Keratinocyte (primary cell): ENCODE measurements around the gene CWC22. TPM values are rescaled to one million over a fixed set of nuclear protein-coding genes. Genes with fewer than 3 reads are reported as not detected.

Source experiments
- DNase-seq: peaks from one replicate; pipeline ENCODE4 v3.0.0-alpha.2; 2011; ENCODE audit warnings: low read depth, missing footprints, low spot score
- FAIRE-seq: peaks from 2 replicates; lab custom pipeline; 2011; peaks lifted over from hg19 to GRCh38; lab: Jason Lieb, UNC
- H2AFZ ChIP-seq: 2 replicates; pipeline ENCODE4 v1.6.0; 2012; ENCODE audit warnings: low read length, control low read depth, inconsistent platforms; ENCODE audit not compliant: control insufficient read depth
- H3K27ac ChIP-seq: 2 replicates; pipeline ENCODE4 v1.5.1; 2011; ENCODE audit warnings: low read length; ENCODE audit not compliant: control insufficient read depth, insufficient read depth
- H3K27me3 ChIP-seq: 3 replicates; pipeline ENCODE4 v1.6.0; 2011; ENCODE audit warnings: low read length; ENCODE audit not compliant: control insufficient read depth, insufficient read depth; ENCODE audit errors: extremely low read depth
- H3K36me3 ChIP-seq, 2 experiments: 2 replicates in 1 of 2; 3 replicates in 1 of 2; pipeline ENCODE4 v1.5.1; 2011; ENCODE audit warnings: low read length in 2 of 2, mild to moderate bottlenecking in 1 of 2; ENCODE audit not compliant: control insufficient read depth in 2 of 2, insufficient read depth in 2 of 2; ENCODE audit errors: extremely low read depth in 1 of 2
- H3K4me1 ChIP-seq: 3 replicates; pipeline ENCODE4 v1.5.1; 2011; ENCODE audit warnings: low read length; ENCODE audit not compliant: control insufficient read depth, insufficient read depth; ENCODE audit errors: extremely low read depth
- H3K4me2 ChIP-seq: 3 replicates; pipeline ENCODE4 v1.6.0; 2011; ENCODE audit warnings: low read depth, low read length; ENCODE audit not compliant: control insufficient read depth, insufficient read depth; ENCODE audit errors: extremely low read depth
- H3K4me3 ChIP-seq, 3 experiments: fragments of 200-600 bp in 1 of 3; sonication (generic) in 1 of 3; 2 replicates in 2 of 3; 3 replicates in 1 of 3; pipeline ENCODE4 v1.5.1; 2011 to 2016; ENCODE audit warnings: low read length in 3 of 3, mild to moderate bottlenecking in 3 of 3, control low read depth in 2 of 3, inconsistent platforms in 1 of 3, low read depth in 1 of 3, mixed read lengths in 1 of 3, mixed run types in 1 of 3, moderate library complexity in 1 of 3; ENCODE audit not compliant: control insufficient read depth in 2 of 3, insufficient read depth in 2 of 3; ENCODE audit errors: extremely low read depth in 1 of 3
- H3K79me2 ChIP-seq: 2 replicates; pipeline ENCODE4 v1.6.0; 2012; ENCODE audit warnings: low read length; ENCODE audit not compliant: control insufficient read depth, insufficient read depth
- H3K9ac ChIP-seq: 3 replicates; pipeline ENCODE4 v1.6.0; 2011; ENCODE audit warnings: low read length; ENCODE audit not compliant: control insufficient read depth, insufficient read depth; ENCODE audit errors: extremely low read depth
- H3K9me1 ChIP-seq: 3 replicates; pipeline ENCODE4 v1.6.0; 2011; ENCODE audit warnings: low read length; ENCODE audit not compliant: control insufficient read depth, insufficient read depth; ENCODE audit errors: extremely low read depth
- H3K9me3 ChIP-seq: 2 replicates; pipeline ENCODE4 v1.5.1; 2012; ENCODE audit warnings: low read depth, low read length; ENCODE audit not compliant: control insufficient read depth
- H4K20me1 ChIP-seq: 3 replicates; pipeline ENCODE4 v1.6.0; 2011; ENCODE audit warnings: low read length; ENCODE audit not compliant: control insufficient read depth, insufficient read depth; ENCODE audit errors: extremely low read depth
- EZH2 ChIP-seq: IDR thresholded peaks from one replicate; pipeline ENCODE4 v1.6.1; 2012; ENCODE audit warnings: inconsistent platforms, mild to moderate bottlenecking, low read length, moderate library complexity
- dilution Hi-C: fragments of 300-500 bp; cut with MboI; formaldehyde crosslinking; loops from one replicate; pipeline ENCODE4 v1.7.0; 2020; ENCODE audit warnings: low sequenced_read_pairs; ENCODE audit not compliant: extremely low pct_ligation_motif_present
- polyA plus RNA-seq, 5 experiments: library from polyadenylated mRNA; depleted of rRNA in 3 of 5; stranded (reverse) in 3 of 5; stranded (forward) in 1 of 5; unstranded in 1 of 5; fragments of >200 nt; gene quantifications; 1 replicate in 1 of 5; 2 replicates in 3 of 5; 3 replicates in 1 of 5; pipeline versions ENCODE4 v1.2.1 to v1.2.3, GENCODE V29; 2011 to 2012; ENCODE audit warnings: missing spikeins in 2 of 5, low read depth in 1 of 5, low replicate concordance in 1 of 5
- TF ChIP-seq, protein P1 (sequence below), 3 experiments: IDR thresholded peaks in 1 of 3; conservative IDR thresholded peaks in 1 of 3; optimal IDR thresholded peaks in 1 of 3; 2 replicates in 2 of 3; 3 replicates in 1 of 3; pipeline versions ENCODE3 to v1.5.1; 2011; ENCODE audit warnings: low read length in 3 of 3, mild to moderate bottlenecking in 3 of 3, moderate library complexity in 2 of 3, control low read depth in 1 of 3, inconsistent platforms in 1 of 3; ENCODE audit not compliant: insufficient read depth in 2 of 3; ENCODE audit errors: extremely low read depth in 1 of 3

The CWC22 gene
- polyA plus RNA-seq, 1 donor (not counting 4 experiments of a cell fraction or from before 2014, with no cell fraction given), result 8.8 TPM

DNA sequence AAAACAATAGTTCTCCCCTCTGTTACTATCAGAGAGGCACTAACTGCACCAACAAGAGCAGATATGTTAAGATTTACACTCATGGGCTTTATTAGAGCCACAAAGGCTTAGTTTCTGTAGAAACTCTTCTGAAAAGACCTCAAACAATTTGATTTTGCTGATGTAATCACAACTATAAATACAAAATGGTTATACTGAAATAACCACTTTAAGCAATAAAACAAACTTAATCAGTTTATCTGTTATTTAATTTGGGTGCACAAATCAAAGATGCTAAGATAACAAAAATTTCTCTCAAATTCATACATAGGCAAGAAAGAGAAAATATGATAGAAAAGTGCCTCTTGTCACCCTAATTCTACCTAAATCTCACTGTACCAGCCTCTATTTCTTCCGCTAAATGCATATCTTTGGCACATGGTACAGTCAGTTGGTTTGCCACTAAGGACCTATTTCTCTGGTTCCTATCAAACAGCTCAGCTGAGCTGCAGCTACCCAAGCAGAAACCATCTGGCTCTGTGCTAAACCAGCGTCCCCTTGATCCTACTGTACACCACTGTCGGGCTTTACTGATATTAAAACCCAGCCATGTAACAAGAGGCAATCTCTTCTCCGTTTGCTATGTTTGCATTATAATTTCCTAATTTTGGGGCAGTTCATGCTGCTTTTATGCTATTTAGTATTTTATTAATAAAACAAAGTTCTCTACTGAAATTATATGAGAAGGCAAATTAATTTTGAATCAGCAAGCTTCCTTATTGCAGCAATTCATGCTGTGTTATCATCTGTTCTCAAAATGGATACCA lies 60.1 kb downstream of the CWC22 start:
- Histone ChIP-seq H3K4me2 (no peak overlapping the region), H2AFZ (no peak overlapping the region), H3K4me1 (no peaks in the 10 kb centered on the region), H3K4me3 (no peak overlapping the region), H3K9me3 (no peaks in the 10 kb centered on the region), H3K36me3 (peaks cover 5 to 7% of the 10 kb centered on the region in 2 experiments), H3K9ac (no peak overlapping the region), H3K79me2 (no peaks in the 10 kb centered on the region), H3K9me1 (no peaks in the 10 kb centered on the region), H3K27me3 (no peaks in the 10 kb centered on the region), H4K20me1 (no peaks in the 10 kb centered on the region), H3K27ac (no peak overlapping the region)
- dilution Hi-C loops, result no loop called here
- no peak for DNase-seq
- FAIRE-seq, result no peak
- no peak for TF ChIP-seq EZH2
- TF ChIP-seq, protein P1, sequence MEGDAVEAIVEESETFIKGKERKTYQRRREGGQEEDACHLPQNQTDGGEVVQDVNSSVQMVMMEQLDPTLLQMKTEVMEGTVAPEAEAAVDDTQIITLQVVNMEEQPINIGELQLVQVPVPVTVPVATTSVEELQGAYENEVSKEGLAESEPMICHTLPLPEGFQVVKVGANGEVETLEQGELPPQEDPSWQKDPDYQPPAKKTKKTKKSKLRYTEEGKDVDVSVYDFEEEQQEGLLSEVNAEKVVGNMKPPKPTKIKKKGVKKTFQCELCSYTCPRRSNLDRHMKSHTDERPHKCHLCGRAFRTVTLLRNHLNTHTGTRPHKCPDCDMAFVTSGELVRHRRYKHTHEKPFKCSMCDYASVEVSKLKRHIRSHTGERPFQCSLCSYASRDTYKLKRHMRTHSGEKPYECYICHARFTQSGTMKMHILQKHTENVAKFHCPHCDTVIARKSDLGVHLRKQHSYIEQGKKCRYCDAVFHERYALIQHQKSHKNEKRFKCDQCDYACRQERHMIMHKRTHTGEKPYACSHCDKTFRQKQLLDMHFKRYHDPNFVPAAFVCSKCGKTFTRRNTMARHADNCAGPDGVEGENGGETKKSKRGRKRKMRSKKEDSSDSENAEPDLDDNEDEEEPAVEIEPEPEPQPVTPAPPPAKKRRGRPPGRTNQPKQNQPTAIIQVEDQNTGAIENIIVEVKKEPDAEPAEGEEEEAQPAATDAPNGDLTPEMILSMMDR (optimal IDR thresholded peaks at IDR 0.05 in 1 of 3, IDR thresholded peaks at IDR 0.05 in 1 of 3, conservative IDR thresholded peaks at IDR 0.05 in 1 of 3; ENCODE audit: extremely low read depth in 1 of 3, insufficient read depth in 2 of 3, low read length in 3 of 3), result no peak

DNA sequence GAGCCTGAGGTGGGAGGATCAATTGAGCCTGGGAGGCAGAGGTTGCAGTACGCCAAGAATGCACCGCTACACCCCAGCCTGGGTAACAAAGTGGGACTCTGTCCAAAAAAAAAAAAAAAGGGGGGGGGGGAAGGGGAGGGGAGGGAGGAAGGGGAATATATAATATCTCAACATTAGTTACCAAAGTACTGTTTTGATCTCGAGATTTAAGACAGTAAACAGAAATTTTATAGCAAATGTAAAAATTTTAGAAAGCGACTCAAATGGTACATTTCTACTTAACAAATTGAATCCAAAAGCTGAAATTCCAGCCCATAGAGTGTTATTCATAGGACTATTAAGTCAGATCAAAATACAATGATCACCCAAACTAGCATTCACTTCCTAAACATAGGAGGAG lies 60.8 kb downstream of the CWC22 start:
- H3K4me2 ChIP-seq, result no peak overlapping the region
- H4K20me1 ChIP-seq, result no peaks in the 10 kb centered on the region
- H3K9me3 ChIP-seq, result no peaks in the 10 kb centered on the region
- no peak overlapping the region for H2AFZ ChIP-seq
- no peak overlapping the region for H3K9ac ChIP-seq
- TF ChIP-seq, protein P1 (optimal IDR thresholded peaks at IDR 0.05 in 1 of 3, IDR thresholded peaks at IDR 0.05 in 1 of 3, conservative IDR thresholded peaks at IDR 0.05 in 1 of 3; ENCODE audit: extremely low read depth in 1 of 3, insufficient read depth in 2 of 3, low read length in 3 of 3), result no peak
- TF ChIP-seq EZH2, result no peak
- DNase-seq (no peak), FAIRE-seq (no peak)
- H3K4me3 ChIP-seq, result no peak overlapping the region
- H3K9me1 ChIP-seq, result no peaks in the 10 kb centered on the region
- H3K36me3 ChIP-seq, result peaks cover under 1 to 5% of the 10 kb centered on the region in 2 experiments
- H3K27ac ChIP-seq, result no peak overlapping the region
- no peaks in the 10 kb centered on the region for H3K27me3 ChIP-seq
- H3K4me1 ChIP-seq, result no peaks in the 10 kb centered on the region
- H3K79me2 ChIP-seq, result no peaks in the 10 kb centered on the region
- dilution Hi-C loops, result no loop called here
